ENCODE data around the gene GJA5.

DNA sequence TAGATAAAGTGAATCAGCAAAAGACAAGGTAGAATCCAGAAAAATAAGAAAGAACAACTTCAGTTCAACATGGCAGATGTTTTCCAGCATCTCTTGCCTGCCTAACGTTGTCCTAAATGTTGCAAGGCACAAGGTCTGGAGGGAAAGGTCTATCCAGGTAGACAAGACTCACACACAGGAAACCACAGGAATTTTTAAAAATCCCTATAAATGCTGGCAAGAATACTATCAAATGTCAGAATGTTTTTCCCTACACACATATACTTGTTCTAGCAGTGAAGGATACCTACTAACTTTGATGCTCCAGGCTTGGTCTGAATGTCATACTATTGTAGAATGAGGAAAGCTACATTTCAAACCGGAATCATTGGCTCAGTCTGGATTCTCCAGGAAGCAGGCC, 10.6 kb downstream of the GJA5 start:
- TF ChIP-seq, protein P1, sequence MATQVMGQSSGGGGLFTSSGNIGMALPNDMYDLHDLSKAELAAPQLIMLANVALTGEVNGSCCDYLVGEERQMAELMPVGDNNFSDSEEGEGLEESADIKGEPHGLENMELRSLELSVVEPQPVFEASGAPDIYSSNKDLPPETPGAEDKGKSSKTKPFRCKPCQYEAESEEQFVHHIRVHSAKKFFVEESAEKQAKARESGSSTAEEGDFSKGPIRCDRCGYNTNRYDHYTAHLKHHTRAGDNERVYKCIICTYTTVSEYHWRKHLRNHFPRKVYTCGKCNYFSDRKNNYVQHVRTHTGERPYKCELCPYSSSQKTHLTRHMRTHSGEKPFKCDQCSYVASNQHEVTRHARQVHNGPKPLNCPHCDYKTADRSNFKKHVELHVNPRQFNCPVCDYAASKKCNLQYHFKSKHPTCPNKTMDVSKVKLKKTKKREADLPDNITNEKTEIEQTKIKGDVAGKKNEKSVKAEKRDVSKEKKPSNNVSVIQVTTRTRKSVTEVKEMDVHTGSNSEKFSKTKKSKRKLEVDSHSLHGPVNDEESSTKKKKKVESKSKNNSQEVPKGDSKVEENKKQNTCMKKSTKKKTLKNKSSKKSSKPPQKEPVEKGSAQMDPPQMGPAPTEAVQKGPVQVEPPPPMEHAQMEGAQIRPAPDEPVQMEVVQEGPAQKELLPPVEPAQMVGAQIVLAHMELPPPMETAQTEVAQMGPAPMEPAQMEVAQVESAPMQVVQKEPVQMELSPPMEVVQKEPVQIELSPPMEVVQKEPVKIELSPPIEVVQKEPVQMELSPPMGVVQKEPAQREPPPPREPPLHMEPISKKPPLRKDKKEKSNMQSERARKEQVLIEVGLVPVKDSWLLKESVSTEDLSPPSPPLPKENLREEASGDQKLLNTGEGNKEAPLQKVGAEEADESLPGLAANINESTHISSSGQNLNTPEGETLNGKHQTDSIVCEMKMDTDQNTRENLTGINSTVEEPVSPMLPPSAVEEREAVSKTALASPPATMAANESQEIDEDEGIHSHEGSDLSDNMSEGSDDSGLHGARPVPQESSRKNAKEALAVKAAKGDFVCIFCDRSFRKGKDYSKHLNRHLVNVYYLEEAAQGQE (IDR thresholded peaks at IDR 0.05): no peak
- TF ChIP-seq, protein P2, sequence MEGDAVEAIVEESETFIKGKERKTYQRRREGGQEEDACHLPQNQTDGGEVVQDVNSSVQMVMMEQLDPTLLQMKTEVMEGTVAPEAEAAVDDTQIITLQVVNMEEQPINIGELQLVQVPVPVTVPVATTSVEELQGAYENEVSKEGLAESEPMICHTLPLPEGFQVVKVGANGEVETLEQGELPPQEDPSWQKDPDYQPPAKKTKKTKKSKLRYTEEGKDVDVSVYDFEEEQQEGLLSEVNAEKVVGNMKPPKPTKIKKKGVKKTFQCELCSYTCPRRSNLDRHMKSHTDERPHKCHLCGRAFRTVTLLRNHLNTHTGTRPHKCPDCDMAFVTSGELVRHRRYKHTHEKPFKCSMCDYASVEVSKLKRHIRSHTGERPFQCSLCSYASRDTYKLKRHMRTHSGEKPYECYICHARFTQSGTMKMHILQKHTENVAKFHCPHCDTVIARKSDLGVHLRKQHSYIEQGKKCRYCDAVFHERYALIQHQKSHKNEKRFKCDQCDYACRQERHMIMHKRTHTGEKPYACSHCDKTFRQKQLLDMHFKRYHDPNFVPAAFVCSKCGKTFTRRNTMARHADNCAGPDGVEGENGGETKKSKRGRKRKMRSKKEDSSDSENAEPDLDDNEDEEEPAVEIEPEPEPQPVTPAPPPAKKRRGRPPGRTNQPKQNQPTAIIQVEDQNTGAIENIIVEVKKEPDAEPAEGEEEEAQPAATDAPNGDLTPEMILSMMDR (IDR thresholded peaks at IDR 0.05): no peak
- TF ChIP-seq, protein P3, sequence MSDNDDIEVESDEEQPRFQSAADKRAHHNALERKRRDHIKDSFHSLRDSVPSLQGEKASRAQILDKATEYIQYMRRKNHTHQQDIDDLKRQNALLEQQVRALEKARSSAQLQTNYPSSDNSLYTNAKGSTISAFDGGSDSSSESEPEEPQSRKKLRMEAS (IDR thresholded peaks at IDR 0.05): no peak
- TF ChIP-seq CHD2 (IDR thresholded peaks at IDR 0.05; ENCODE audit: low read length, partially characterized antibody): no peak
- TF ChIP-seq TFCP2L1 (CRISPR knock-in tag; IDR thresholded peaks at IDR 0.05): no peak
- TF ChIP-seq POLR2AphosphoS2 (conservative IDR thresholded peaks at IDR 0.05; ENCODE audit: low read length): no peak
- TF ChIP-seq MAFK (IDR thresholded peaks at IDR 0.05; ENCODE audit: partially characterized antibody): no peak
- TF ChIP-seq EP300 (IDR thresholded peaks at IDR 0.05): no peak

Data from A549 (cell line).